CD4-positive, alpha-beta T cell (primary cell): Measurements from ENCODE around the gene SLC26A2. TPM values are rescaled to one million over a fixed set of nuclear protein-coding genes. Genes with fewer than 3 reads are reported as not detected.

Experiments
- ATAC-seq: fragments of 200-7000 bp; cut with Tn5 transposase; one replicate; pipeline ENCODE4 v1.10.0; 2022; ENCODE audit warnings: mild to moderate bottlenecking; ENCODE audit not compliant: poor library complexity
- CTCF ChIA-PET: fragments of 350-600 bp; sonication (Branson Sonifier 250); formaldehyde crosslinking; loops from one replicate; lab custom pipeline; 2021; ENCODE audit warnings: antibody characterized with exemption, inconsistent platforms; lab: Charles Lee
- POLR2A ChIA-PET: fragments of 350-600 bp; sonication (Branson Sonifier 250); formaldehyde crosslinking; loops from one replicate; lab custom pipeline; 2021; ENCODE audit warnings: antibody characterized with exemption, inconsistent platforms; lab: Charles Lee
- DNase-seq, 14 experiments: peaks; one replicate each; pipeline ENCODE4 v3.0.0-alpha.2; 2013 to 2020; ENCODE audit warnings: mixed read lengths in 2 of 14
- H3K27ac ChIP-seq, 2 donors: one replicate each; pipeline versions ENCODE4 v1.5.1 to v1.7.0; 2013; ENCODE audit warnings: low read length in 2 of 2, low read depth in 1 of 2, mild to moderate bottlenecking in 1 of 2
- H3K27me3 ChIP-seq, 2 experiments: 1 replicate in 1 of 2; 2 replicates in 1 of 2; pipeline versions ENCODE4 v1.6.1 to v1.7.0; 2013; ENCODE audit warnings: low read length in 2 of 2, control low read depth in 1 of 2, mild to moderate bottlenecking in 1 of 2, moderate library complexity in 1 of 2; ENCODE audit not compliant: insufficient read depth in 2 of 2, control insufficient read depth in 1 of 2
- H3K36me3 ChIP-seq: one replicate; pipeline ENCODE4 v1.6.1; 2013; ENCODE audit warnings: low read length, control low read depth; ENCODE audit not compliant: insufficient read depth
- H3K4me1 ChIP-seq: one replicate; pipeline ENCODE4 v1.6.1; 2013; ENCODE audit warnings: low read length, control low read depth; ENCODE audit not compliant: insufficient read depth
- H3K4me3 ChIP-seq: one replicate; pipeline ENCODE4 v1.5.1; 2013; ENCODE audit warnings: mild to moderate bottlenecking, low read length, moderate library complexity
- H3K9me3 ChIP-seq, 2 experiments: 1 replicate in 1 of 2; 2 replicates in 1 of 2; pipeline versions ENCODE4 v1.6.1 to v1.7.0; 2013; ENCODE audit warnings: low read length in 2 of 2, mild to moderate bottlenecking in 2 of 2, control low read depth in 1 of 2, moderate library complexity in 1 of 2; ENCODE audit not compliant: control insufficient read depth in 1 of 2, insufficient read depth in 1 of 2
- H3K27ac Mint-ChIP-seq: one replicate; pipeline ENCODE4 v1.8.0; 2020; ENCODE audit warnings: mixed read lengths
- H3K27me3 Mint-ChIP-seq: one replicate; pipeline ENCODE4 v1.8.0; 2021; ENCODE audit warnings: mixed read lengths
- H3K36me3 Mint-ChIP-seq: one replicate; pipeline ENCODE4 v1.8.0; 2021; ENCODE audit warnings: low read depth, mixed read lengths
- H3K4me1 Mint-ChIP-seq: one replicate; pipeline ENCODE4 v1.8.0; 2021; ENCODE audit warnings: low read depth, mixed read lengths
- H3K4me3 Mint-ChIP-seq: one replicate; pipeline ENCODE4 v1.8.0; 2020; ENCODE audit warnings: mild to moderate bottlenecking, mixed read lengths
- H3K9me3 Mint-ChIP-seq: one replicate; pipeline ENCODE4 v1.8.0; 2020; ENCODE audit warnings: mixed read lengths
- intact Hi-C, 2 experiments: fragments of 100-400 bp; cut with DNase I in 1 of 2; cut with micrococcal nuclease in 1 of 2; formaldehyde crosslinking; loops; one replicate each; pipeline versions ENCODE4 v1.15.1 to v1.9.0; 2023 to 2025; cut with DNase I, micrococcal nuclease
- total RNA-seq, 174 experiments: library from RNA in 2 of 174; stranded (reverse) in 2 of 174; gene quantifications; one replicate each; pipeline ENCODE4 v1.2.3 and lab custom pipeline; 2021 to 2026
- TF ChIP-seq, protein P1 (sequence below): fragments of 200-600 bp; IDR thresholded peaks from one replicate; pipeline ENCODE4 v1.8.0; 2022; ENCODE audit warnings: antibody characterized with exemption, mild to moderate bottlenecking

Gene SLC26A2
- total RNA-seq, 2 experiments from 2014 or later = 2.8 to 4.2 TPM

DNA sequence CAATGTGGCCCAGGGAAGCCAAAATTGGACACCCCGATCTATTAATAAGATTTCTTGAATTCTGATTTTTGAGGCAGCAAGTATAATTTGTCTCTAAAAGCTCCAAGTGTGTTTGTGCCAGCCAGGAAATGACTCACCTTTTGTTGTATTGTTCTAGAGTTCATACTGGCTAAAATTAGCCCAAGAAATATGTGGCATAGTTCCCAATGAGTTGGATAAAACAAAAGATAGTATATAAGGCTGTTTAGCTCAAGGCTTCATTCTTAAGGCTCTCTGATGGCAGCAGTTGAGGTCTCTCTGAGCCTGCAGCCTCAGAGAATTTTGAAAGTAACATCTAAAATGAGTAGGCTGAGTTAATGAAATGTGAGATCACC lies 61.6 kb downstream of the SLC26A2 start:
- no peaks in the 10 kb centered on the region for H3K4me1 Mint-ChIP-seq
- Histone ChIP-seq H3K27ac (no peak overlapping the region), H3K4me3 (no peak overlapping the region), H3K27me3 (no peaks in the 10 kb centered on the region), H3K9me3 (no peaks in the 10 kb centered on the region), H3K4me1 (no peaks in the 10 kb centered on the region), H3K36me3 (peaks cover 94% of the 10 kb centered on the region)
- no peak overlapping the region for H3K4me3 Mint-ChIP-seq
- ATAC-seq (no peak), DNase-seq (no peak)
- no peaks in the 10 kb centered on the region for H3K27me3 Mint-ChIP-seq
- no peaks in the 10 kb centered on the region for H3K9me3 Mint-ChIP-seq
- H3K27ac Mint-ChIP-seq = no peak overlapping the region
- TF ChIP-seq, protein P1, sequence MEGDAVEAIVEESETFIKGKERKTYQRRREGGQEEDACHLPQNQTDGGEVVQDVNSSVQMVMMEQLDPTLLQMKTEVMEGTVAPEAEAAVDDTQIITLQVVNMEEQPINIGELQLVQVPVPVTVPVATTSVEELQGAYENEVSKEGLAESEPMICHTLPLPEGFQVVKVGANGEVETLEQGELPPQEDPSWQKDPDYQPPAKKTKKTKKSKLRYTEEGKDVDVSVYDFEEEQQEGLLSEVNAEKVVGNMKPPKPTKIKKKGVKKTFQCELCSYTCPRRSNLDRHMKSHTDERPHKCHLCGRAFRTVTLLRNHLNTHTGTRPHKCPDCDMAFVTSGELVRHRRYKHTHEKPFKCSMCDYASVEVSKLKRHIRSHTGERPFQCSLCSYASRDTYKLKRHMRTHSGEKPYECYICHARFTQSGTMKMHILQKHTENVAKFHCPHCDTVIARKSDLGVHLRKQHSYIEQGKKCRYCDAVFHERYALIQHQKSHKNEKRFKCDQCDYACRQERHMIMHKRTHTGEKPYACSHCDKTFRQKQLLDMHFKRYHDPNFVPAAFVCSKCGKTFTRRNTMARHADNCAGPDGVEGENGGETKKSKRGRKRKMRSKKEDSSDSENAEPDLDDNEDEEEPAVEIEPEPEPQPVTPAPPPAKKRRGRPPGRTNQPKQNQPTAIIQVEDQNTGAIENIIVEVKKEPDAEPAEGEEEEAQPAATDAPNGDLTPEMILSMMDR = no peak
- peaks cover 100% of the 10 kb centered on the region for H3K36me3 Mint-ChIP-seq
- ChIA-PET CTCF (no interaction called here), POLR2A (no interaction called here)
- intact Hi-C loops = no loop called here

DNA sequence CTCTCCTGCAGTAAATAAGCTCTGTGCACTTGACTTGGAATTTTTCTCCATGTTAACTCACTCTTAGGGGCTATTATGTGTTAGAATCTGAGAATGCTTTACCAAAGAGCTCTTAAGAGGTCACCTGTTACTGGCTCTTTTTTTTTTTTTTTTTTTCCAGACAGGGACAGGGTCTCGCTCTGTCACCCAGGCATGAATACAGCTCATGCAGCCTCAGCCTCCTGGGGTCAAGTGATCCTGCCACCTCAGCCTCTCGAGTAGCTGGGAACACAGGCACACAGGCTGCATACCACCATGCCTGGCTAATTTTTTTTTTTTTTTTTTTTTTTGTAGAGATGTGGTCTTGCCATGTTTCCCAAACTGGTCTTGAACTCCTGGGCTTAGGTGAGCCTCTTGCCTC lies 62.1 kb downstream of the SLC26A2 start:
- Mint-ChIP-seq H3K27ac (no peak overlapping the region), H3K4me1 (no peaks in the 10 kb centered on the region), H3K36me3 (peaks cover 100% of the 10 kb centered on the region), H3K27me3 (no peaks in the 10 kb centered on the region), H3K4me3 (no peak overlapping the region), H3K9me3 (no peaks in the 10 kb centered on the region)
- Histone ChIP-seq H3K36me3 (peaks cover 94% of the 10 kb centered on the region), H3K4me1 (no peaks in the 10 kb centered on the region), H3K4me3 (no peak overlapping the region), H3K27ac (no peak overlapping the region), H3K27me3 (no peaks in the 10 kb centered on the region), H3K9me3 (no peaks in the 10 kb centered on the region)
- ATAC-seq (no peak), DNase-seq (no peak)
- TF ChIP-seq, protein P1 = no peak
- ChIA-PET CTCF (no interaction called here), POLR2A (no interaction called here)
- intact Hi-C loops = no loop called here

DNA sequence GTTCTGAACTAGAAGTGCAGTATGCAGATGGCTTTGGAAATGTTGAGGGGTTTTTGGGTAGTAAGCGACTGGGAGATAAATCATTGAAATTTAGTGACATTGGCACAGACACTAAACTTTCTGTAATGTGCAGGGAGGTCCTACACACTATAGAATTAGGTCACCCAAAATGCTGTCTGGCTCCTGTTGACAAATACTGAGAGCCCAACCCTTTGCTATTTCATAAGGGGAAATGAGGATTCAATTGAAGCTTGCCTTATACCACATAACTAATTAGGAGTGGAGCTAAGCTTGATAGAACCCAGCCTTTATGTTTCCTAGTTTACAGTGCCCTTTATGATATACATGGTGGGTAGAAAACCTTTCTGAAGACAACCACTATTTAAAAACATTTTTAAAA lies 62.6 kb downstream of the SLC26A2 start:
- no peak overlapping the region for H3K27ac Mint-ChIP-seq
- no peak for ATAC-seq
- no peak overlapping the region for H3K4me3 Mint-ChIP-seq
- H3K4me1 ChIP-seq = no peaks in the 10 kb centered on the region
- H3K9me3 Mint-ChIP-seq = no peaks in the 10 kb centered on the region
- H3K27me3 Mint-ChIP-seq = no peaks in the 10 kb centered on the region
- no peaks in the 10 kb centered on the region for H3K9me3 ChIP-seq
- H3K36me3 ChIP-seq = peaks cover 94% of the 10 kb centered on the region
- peaks cover 100% of the 10 kb centered on the region for H3K36me3 Mint-ChIP-seq
- intact Hi-C loops = no loop called here
- no peak overlapping the region for H3K27ac ChIP-seq
- CTCF ChIA-PET = no interaction called here
- no peak overlapping the region for H3K4me3 ChIP-seq
- H3K27me3 ChIP-seq = no peaks in the 10 kb centered on the region
- no peak for DNase-seq
- TF ChIP-seq, protein P1 = no peak
- no peaks in the 10 kb centered on the region for H3K4me1 Mint-ChIP-seq
- POLR2A ChIA-PET = no interaction called here
